KMS-11 (cell line): Measurements from ENCODE around the gene PREP.
A peak's percentile ranks its signal among the peaks of the same experiment; 100 is the strongest.

ENCODE experiments used
- H2AFZ ChIP-seq: fragments of 200-600 bp; sonication (generic); 2 replicates; pipeline ENCODE4 v1.6.1; 2016; ENCODE audit warnings: antibody characterized with exemption, mixed run types, low read depth
- H3K27ac ChIP-seq: fragments of 200-600 bp; sonication (generic); 2 replicates; pipeline ENCODE4 v1.6.1; 2016; ENCODE audit warnings: mild to moderate bottlenecking, mixed run types
- H3K27me3 ChIP-seq: fragments of 200-600 bp; sonication (generic); 2 replicates; pipeline ENCODE4 v1.6.1; 2017; ENCODE audit warnings: mild to moderate bottlenecking, low read depth, mixed run types, moderate library complexity; ENCODE audit not compliant: insufficient read depth
- H3K36me3 ChIP-seq: fragments of 200-600 bp; sonication (generic); 2 replicates; pipeline ENCODE4 v1.6.1; 2017; ENCODE audit warnings: mild to moderate bottlenecking, mixed run types; ENCODE audit not compliant: insufficient read depth
- H3K4me1 ChIP-seq: fragments of 200-600 bp; sonication (generic); 2 replicates; pipeline ENCODE4 v1.6.1; 2016; ENCODE audit warnings: mild to moderate bottlenecking, low read depth, mixed run types; ENCODE audit not compliant: poor library complexity, severe bottlenecking
- H3K4me2 ChIP-seq: fragments of 200-600 bp; sonication (generic); 2 replicates; pipeline ENCODE4 v1.7.0; 2016; ENCODE audit warnings: mild to moderate bottlenecking, mixed run types
- H3K4me3 ChIP-seq: fragments of 200-600 bp; sonication (generic); IDR thresholded peaks from 2 replicates; pipeline ENCODE4 v1.6.1; 2017; ENCODE audit warnings: low read depth, low read length, mixed read lengths; ENCODE audit not compliant: insufficient read depth
- H3K79me2 ChIP-seq: fragments of 200-600 bp; sonication (generic); 2 replicates; pipeline ENCODE4 v1.6.1; 2016; ENCODE audit warnings: low read depth, mixed run types; ENCODE audit not compliant: insufficient read depth
- H3K9ac ChIP-seq: fragments of 200-600 bp; sonication (generic); 2 replicates; pipeline ENCODE4 v1.6.1; 2016; ENCODE audit warnings: mild to moderate bottlenecking, mixed run types
- H4K20me1 ChIP-seq: fragments of 200-600 bp; sonication (generic); 2 replicates; pipeline ENCODE4 v1.6.1; 2016; ENCODE audit warnings: mild to moderate bottlenecking, mixed run types; ENCODE audit not compliant: insufficient read depth
- TF ChIP-seq, protein P1 (sequence below): fragments of 200-600 bp; sonication (generic); conservative IDR thresholded peaks from 2 replicates; pipeline ENCODE4 v1.6.1; 2017; ENCODE audit warnings: low read depth, mild to moderate bottlenecking, antibody characterized with exemption, low read length, moderate library complexity, mixed read lengths

PREP gene

DNA sequence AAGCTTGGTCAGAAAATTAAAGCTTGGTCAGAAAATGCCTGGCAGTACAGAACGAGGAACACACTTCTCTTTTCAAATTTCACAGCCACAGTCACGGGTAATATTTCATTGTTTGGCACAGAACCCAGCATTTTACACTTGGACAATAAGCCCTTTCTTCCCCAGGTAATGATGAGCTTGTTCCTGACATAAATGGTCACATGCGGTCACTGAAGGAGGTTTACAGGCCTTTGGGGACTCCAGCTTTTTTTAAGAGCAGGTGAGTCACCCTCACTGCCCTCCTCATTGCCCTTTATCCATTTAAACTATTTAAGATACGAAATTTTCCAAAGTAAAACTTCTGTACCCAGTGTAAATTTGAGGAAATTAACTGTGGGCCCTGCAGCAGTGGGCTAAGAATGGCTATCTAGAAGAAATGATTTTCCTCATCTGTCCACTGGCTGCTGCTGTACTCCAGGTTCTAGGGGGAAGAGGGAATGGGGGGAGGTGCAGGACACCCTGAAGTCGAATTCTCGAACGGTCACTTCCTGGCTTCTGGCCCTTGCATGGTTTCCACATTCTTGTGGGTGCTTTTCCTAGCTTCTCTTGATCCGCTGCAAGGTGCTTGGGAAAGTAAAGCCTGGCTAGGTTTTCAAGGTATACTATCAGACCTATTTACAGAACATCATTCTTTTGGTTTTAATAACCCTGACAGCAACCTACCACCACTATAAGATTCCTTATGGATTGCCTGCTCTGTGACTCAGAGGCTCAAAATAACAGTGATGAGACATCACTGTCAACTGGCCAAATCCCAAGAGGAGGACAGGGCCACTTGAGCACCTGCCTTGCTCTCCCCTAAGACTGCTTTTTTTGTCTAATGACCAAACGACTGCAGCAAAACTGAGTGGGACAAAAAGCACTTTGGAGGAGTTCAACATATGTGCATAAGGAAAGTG is 75.8 kb downstream of the PREP start:
- H3K4me3 ChIP-seq = no peak overlapping the region
- H3K4me1 ChIP-seq = peaks cover 54% of the 10 kb centered on the region
- no peaks in the 10 kb centered on the region for H4K20me1 ChIP-seq
- H3K36me3 ChIP-seq = no peaks in the 10 kb centered on the region
- H3K79me2 ChIP-seq = no peaks in the 10 kb centered on the region
- H2AFZ ChIP-seq = no peak overlapping the region
- H3K27ac ChIP-seq = no peak overlapping the region
- TF ChIP-seq, protein P1, sequence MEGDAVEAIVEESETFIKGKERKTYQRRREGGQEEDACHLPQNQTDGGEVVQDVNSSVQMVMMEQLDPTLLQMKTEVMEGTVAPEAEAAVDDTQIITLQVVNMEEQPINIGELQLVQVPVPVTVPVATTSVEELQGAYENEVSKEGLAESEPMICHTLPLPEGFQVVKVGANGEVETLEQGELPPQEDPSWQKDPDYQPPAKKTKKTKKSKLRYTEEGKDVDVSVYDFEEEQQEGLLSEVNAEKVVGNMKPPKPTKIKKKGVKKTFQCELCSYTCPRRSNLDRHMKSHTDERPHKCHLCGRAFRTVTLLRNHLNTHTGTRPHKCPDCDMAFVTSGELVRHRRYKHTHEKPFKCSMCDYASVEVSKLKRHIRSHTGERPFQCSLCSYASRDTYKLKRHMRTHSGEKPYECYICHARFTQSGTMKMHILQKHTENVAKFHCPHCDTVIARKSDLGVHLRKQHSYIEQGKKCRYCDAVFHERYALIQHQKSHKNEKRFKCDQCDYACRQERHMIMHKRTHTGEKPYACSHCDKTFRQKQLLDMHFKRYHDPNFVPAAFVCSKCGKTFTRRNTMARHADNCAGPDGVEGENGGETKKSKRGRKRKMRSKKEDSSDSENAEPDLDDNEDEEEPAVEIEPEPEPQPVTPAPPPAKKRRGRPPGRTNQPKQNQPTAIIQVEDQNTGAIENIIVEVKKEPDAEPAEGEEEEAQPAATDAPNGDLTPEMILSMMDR = no peak
- H3K9ac ChIP-seq = no peak overlapping the region
- no peak overlapping the region for H3K4me2 ChIP-seq
- no peaks in the 10 kb centered on the region for H3K27me3 ChIP-seq

DNA sequence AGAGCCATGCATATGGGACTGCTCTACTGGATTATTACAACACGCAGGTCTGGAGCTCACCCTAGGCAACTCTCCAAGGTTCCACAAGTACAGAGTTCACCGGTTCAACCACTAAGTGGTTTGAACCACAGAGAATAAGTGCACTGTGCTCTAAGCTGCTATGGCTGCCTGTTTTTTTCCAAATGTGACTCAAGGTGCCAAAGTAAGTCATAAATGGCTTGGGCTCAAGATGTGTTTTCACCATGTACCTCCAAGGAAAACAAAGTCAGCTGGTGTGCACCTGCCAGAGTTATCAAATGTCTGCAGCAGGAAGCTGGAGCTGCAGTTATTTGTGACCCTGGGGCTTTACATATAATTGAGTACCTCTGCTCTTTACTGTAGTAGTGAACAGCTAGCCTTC is 76.7 kb downstream of the PREP start:
- Histone ChIP-seq H3K36me3 (no peaks in the 10 kb centered on the region), H3K4me2 (0 out of 2 replicates have a peak overlapping the region, but pooled peaks have one; percentile 34), H3K27me3 (no peaks in the 10 kb centered on the region)

DNA sequence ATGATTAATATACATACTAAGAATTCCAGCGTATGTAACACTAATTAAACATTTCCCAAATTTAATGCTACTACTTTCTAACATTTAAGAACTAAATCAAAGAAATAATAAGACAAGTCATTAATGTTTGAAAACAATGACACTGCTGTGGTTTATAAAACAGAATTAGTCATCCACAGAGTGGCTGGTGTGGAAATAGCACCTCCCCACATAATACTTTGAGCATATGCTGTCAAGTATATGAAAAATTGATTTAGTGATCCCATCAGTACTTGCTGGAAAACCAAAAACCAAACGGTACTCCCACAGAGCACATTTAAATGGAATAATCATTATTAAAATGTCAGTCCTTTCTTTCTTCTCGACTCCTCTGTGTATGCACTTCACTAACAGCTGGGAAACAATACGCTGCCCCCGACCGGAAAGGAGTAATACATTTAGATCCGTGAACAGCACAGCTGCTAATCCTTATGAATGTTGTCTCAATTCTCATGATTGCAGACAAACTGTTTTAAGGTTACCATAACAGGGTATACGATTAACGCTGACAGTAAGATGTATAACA is 78.4 kb downstream of the PREP start:
- no peaks in the 10 kb centered on the region for H4K20me1 ChIP-seq
- H3K9ac ChIP-seq = no peak overlapping the region
- H3K27me3 ChIP-seq = no peaks in the 10 kb centered on the region
- TF ChIP-seq, protein P1 = no peak
- H3K4me2 ChIP-seq = no peak overlapping the region
- no peak overlapping the region for H2AFZ ChIP-seq
- peaks cover 64% of the 10 kb centered on the region for H3K4me1 ChIP-seq
- H3K36me3 ChIP-seq = no peaks in the 10 kb centered on the region
- no peaks in the 10 kb centered on the region for H3K79me2 ChIP-seq
- no peak overlapping the region for H3K4me3 ChIP-seq
- no peak overlapping the region for H3K27ac ChIP-seq

More for the DNA sequence above, 76.7 kb downstream of the PREP start:
- Histone ChIP-seq H3K9ac (no peak overlapping the region), H4K20me1 (no peaks in the 10 kb centered on the region), H3K27ac (no peak overlapping the region), H3K4me3 (no peak overlapping the region), H3K4me1 (peaks cover 63% of the 10 kb centered on the region), H3K79me2 (no peaks in the 10 kb centered on the region), H2AFZ (no peak overlapping the region)
- TF ChIP-seq, protein P1 = no peak

DNA sequence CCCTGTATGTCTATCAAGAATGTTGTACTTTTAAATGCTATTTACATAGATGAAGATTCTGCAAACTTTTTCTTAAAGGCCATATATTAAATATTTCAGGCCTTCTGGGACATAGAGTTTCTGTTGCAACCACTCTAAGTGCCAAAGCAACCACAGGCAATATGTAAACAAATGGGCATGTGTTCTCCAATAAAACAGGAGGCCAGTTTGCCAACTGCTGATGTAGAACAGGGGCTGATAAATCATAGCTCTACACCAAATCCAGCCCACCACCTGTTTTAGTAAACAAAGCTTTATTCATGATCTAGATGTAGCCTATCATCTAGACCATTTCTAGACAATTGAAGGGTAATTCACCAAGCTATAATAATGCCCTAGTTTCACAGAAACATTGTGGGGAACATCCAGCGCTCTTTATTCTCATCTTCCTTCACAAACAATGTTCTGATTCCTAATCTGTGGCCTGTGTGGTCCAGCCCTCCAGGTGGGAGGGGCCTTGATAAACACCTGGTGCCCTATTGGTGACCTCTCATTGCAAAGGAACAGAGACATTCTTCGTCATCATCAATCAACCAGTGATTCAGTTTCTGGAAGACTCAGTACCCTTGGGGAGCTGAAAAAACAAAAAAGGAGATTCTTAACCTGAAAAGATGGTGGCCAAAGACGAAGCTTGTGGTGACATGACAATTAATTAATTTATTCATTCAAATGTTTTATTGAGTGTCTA is 80.2 kb downstream of the PREP start:
- Histone ChIP-seq H3K4me3 (no peak overlapping the region), H3K4me2 (peak overlapping the region; percentile 67), H3K27ac (peak overlapping the region; percentile 48; the same call in 1 of the 2 replicates), H3K27me3 (no peaks in the 10 kb centered on the region), H3K36me3 (no peaks in the 10 kb centered on the region), H3K4me1 (peaks cover 64% of the 10 kb centered on the region), H3K79me2 (no peaks in the 10 kb centered on the region), H4K20me1 (no peaks in the 10 kb centered on the region), H2AFZ (no peak overlapping the region), H3K9ac (no peak overlapping the region)
- TF ChIP-seq, protein P1 = no peak
